ENCODE data around the gene TMEM164. TPM values are rescaled to one million over a fixed set of nuclear protein-coding genes. Genes with fewer than 3 reads are reported as not detected.

The TMEM164 gene
- polyA plus RNA-seq, 3 donors, result 11.5 to 29.3 (median 12.7) TPM

DNA sequence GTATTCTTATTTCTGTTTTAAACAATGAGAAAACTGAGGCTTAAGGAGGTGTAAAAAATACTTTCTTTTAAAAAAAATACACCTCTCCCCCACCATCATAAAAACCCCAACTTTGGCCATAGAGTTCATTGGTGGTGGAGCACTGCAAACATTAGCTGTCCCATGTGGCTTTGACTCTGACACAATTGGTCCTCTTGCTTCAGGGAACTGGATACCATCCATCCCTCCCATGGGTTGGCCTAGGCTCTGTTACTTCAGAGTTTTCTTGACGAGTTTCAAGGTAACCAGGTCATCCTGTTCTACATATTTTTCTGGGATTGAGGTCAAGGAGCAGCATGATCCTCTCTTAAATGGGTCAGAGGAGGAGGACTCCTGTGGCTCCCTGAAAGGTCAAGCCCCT lies 50.5 kb downstream of the TMEM164 start:
- 43 to 83% (median 74%) methylated on average over 1 of the region's 1 CpG for WGBS, 3 donors
- no peak overlapping the region for H3K27ac ChIP-seq (ENCODE audit: low read depth, low read length)

DNA sequence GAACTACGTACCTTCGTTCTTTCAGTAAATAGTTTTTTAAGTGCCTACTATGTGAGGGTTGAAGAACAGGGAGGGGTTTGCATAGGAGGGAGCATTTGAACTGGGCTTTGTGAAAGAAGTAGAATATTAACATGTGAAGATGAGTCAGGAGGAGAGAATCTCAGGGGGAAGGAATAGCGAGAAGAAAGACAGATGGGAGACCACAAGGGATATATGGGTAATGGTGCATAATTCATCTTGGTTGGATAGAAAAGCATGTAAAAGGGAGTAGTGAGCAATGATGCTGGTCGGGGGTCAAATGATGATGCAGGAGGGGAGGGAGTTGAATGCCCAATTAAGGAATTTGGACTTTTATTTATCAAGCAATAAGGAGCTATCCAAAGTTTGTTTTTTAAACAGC lies 52.7 kb downstream of the TMEM164 start:
- H3K27ac ChIP-seq (ENCODE audit: low read depth, low read length), result no peak overlapping the region
- WGBS, 3 donors, result 85 to 92% (median 91%) methylated on average over 4 of the region's 4 CpGs

DNA sequence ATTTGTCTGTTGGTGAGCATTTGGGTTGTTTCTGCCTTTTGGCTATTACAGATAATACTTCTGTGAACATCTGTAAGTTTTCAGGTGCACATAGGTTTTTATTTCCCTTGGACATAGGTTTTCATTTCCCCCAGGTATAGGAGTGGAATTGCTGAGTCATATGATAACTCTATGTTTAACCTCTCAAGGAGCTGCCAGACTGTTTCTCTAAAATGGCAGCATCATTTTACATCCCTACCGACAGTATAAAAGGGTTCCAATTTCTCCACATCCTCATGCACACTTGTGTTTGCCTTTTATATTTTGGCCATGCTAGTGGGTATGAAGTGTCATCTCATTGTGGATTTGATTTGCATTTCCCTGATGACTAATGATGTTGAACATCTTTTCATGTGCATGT lies 53.5 kb downstream of the TMEM164 start:
- H3K27ac ChIP-seq (ENCODE audit: low read depth, low read length), result no peak overlapping the region
- WGBS, 3 donors, result 86 to 100% (median 86%) methylated on average over 1 of the region's 1 CpG

DNA sequence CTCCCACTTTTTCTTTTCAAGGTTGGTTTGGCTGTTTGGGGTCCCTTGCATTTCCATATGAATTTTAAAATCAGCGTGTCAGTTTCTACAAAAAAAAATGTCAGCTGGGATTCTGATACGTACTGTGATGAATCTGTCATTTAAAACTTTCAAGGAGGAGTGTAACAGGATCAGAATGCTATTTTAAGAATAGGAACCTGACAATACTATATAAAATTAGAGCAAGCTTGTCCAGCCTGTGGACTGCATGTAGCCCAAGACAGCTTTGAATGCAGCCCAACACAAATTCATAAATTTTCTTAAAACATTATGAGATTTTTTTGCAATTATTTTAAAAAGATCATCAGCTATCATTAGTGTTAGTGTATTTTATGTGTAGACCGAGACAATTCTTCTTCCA lies 56.5 kb downstream of the TMEM164 start:
- H3K27ac ChIP-seq (ENCODE audit: low read depth, low read length), result no peak overlapping the region
- WGBS, 3 donors, result 71 to 96% (median 95%) methylated on average over 3 of the region's 3 CpGs

DNA sequence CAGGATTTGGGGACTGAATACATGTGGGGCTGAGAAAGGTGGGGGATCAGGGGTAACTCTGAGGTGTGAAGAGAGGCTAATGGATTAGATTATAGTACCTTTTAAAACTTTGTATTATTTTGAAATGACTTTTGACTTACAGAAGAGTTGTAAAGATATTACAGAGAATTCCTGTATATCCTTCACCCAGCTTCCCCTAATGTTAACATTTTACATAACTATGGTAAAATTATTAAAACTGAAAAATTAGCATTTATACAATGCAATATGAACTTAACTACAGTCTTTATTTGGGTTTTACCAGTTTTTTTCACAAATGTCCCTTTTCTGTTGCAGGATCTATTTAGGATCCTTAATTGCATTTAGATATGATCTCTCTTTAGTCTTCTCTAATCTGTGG lies 57.4 kb downstream of the TMEM164 start:
- no peak overlapping the region for H3K27ac ChIP-seq (ENCODE audit: low read depth, low read length)

DNA sequence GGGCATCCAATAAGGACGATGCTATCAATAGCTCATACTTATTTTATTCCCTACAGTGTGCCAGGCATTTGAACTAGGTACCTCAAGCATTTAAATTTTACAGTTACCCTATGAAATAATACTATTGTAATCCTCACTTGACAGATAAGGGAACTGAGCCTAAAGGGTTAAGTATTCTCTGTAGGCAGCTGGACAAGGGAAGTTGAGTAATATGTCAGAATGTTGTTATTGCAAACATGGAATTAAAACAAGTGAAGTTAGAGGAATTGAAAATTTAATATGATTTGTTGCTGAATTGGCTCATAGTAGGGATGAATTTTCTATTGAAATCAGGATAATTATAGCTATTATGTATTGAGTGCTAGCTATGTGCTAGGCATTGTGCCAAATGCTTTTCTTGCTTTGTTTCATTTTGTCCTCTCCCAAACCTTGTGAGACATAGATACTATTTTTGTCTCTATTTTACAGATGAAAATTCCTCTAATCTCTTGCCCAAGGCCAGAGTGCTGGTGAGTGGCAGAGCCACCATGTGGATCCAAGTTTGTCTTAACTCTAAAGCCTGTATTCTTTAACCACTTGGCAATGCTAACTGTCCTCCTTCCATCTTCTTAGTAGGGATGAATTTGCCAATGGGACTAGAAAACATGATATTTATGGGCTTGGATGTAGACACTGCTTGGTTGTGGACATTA lies 58.1 kb downstream of the TMEM164 start:
- H3K27ac ChIP-seq (ENCODE audit: low read depth, low read length), result no peak overlapping the region
- WGBS, 3 donors, result 67 to 100% (median 95%) methylated on average over 1 of the region's 1 CpG

DNA sequence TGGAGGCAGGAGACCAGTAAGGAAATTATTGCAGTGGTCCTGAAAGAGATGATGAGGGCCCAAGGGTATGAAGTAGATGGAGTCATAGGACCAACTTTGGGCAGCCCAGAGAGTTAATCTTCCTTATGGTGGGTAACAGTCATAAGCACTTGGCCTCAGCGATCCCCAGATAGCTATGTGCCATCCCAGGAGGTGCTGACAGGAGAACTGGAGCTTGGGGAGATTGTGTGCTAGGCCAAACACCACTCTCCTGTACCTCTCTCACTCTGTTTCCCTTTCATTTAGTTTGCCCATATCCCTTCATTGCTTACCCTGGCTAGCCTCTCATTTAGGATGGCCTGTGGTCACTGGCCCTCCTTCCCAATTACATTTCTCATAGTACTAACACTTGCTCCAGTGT lies 60.0 kb downstream of the TMEM164 start:
- H3K27ac ChIP-seq (ENCODE audit: low read depth, low read length), result no peak overlapping the region
- WGBS, 3 donors, result 88 to 93% methylated on average over 1 of the region's 1 CpG; no CpG with 5 or more reads in 1 of the 3 donors

DNA sequence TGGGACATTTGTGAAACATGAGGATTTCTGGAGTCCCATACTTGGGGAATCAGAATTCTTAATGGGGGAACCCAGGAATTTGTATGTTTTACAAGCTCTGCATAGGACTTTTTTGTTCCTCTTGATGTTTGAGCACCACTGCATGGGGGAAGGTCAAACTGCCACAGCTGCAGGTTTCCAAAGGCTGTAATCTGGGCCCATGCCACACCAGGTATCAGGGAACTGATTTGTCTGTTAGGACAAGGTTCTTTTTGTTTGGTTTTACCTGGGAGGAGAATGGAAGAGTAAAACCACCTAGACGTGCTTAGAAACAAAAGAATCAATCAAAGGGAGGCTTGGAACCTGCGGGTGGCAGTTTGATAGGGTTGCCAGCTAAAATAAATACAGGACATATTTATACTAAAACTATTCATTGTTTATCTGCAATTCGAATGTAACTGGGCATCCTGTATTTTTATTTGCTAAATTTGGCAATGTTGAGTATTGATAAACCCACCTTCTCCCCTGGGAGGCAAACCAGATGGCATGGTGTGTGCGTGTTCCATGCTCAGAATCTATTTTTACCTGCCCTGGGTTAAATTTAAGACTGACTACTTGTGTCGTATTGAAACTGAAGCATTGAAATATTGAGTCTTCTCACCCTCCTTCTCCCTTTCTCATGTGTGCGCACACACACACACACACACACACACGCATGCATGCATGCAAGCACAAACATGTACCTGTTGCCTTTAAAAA lies 63.7 kb downstream of the TMEM164 start:
- H3K27ac ChIP-seq (ENCODE audit: low read depth, low read length), result no peak overlapping the region
- 30 to 82% (median 67%) methylated on average over 7 of the region's 7 CpGs for WGBS, 3 donors

DNA sequence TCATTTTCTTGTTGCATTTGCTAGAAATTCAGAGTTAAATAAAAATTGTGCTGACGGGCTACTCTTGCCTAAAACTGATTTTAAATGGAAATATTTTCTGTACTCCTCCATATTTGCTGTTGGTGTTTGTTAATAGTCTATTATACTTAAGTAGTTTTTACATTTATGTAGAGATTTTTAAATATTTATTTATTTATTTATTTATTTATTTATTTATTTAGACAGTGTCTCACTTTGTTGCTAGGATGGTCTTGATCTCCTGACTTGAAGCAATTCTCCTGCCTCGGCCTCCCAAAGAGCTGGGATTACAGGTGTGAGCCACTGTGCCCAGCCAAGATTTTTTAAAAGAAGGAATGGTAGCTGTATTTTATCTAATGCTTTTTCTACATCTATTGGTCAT lies 68.1 kb downstream of the TMEM164 start:
- no peak overlapping the region for H3K27ac ChIP-seq (ENCODE audit: low read depth, low read length)
- WGBS, 3 donors, result 90 to 100% (median 100%) methylated on average over 2 of the region's 2 CpGs

DNA sequence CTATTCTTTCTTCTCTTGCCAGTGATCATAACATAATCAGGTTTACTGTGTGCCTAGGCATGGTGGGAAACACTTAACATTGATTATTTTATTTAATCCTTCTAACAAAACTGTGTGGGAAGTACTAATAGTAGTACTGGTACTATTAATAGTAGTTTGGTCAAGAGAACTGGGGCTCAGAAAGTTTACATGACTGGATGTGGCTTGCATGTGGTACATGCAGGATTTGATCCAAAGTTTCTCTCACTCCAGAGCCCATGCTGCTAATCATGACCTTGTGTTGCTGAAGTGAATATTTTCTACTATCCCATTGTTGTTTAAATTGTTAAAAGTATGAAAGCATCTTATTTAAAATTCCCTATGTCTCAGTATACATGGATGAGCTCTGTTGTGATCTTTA lies 78.4 kb downstream of the TMEM164 start:
- no peak overlapping the region for H3K27ac ChIP-seq (ENCODE audit: low read depth, low read length)

DNA sequence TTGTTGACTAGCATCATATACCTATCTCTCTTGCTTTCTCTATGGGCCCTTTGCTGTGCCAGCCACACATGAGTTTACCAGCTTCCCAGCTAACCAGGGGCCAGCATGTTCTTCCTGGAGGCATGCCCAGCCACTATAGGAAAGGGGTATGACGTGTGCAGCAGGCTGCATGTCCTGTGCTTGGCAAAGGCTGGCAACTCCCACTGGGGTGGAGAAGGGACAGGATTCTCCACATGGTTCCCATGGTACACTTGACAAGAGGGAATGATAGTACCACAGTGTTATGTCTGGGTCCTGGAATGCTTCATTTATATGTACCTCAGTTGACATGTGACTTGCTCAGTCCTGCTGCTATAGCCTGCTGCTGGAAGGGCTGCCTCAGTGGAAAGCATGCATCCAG lies 78.8 kb downstream of the TMEM164 start:
- WGBS, 3 donors, result 35 to 46% (median 42%) methylated on average over 1 of the region's 1 CpG
- H3K27ac ChIP-seq (ENCODE audit: low read depth, low read length), result no peak overlapping the region

DNA sequence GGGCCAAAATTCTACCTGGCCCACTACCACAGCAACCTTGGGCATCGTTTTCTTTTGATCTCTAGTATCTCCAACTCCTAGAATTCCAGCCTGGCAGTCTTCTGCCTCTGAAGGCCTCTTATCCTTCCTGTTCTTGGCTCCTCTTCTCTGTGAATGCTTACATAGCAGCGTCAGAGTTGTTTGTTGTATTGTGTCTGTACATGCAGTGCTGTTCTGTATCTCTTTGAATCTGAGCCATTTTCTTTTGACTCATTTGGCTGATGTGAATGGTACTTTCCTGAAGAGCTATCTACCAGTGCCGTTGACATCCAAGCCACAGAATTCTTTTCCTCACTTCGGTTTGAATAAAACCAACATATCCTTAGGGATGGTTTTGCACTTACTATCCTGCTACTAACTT lies 79.2 kb downstream of the TMEM164 start:
- WGBS, 3 donors, result 38 to 51% (median 46%) methylated on average over 4 of the region's 4 CpGs
- H3K27ac ChIP-seq (ENCODE audit: low read depth, low read length), result no peak overlapping the region

DNA sequence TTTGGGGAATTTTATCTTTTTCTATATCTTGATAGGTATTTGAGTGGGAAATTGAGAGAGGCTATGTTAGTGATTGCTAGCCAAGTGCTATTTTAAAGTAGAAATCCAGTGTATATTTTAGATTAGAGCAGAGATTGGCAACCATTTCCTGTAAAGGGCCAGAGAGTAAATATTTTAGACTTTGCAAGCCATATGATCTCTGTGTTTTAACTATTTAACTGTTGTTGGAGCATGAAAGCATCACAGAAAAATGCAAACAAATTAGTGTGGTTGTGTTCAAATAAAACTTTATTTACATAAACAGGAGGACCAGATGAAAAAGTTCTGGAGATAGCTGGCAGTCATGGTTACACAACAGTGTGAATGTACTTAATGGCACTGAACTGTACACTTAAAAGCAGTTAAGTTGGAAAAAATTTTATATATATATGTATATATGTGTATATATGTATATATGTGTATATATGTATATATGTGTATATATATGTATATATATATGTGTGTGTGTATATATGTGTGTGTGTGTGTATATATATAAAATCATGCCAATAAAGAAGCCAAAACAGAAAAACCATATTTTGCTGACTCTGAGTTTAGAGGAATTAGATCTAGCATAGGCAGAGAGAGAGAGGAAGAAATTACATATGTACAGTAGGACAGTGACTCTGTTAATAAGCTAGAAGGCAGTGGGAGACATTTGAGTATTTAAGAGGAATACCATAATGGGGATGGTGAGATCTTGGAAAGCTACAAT lies 83.4 kb downstream of the TMEM164 start:
- H3K27ac ChIP-seq (ENCODE audit: low read depth, low read length), result no peak overlapping the region

DNA sequence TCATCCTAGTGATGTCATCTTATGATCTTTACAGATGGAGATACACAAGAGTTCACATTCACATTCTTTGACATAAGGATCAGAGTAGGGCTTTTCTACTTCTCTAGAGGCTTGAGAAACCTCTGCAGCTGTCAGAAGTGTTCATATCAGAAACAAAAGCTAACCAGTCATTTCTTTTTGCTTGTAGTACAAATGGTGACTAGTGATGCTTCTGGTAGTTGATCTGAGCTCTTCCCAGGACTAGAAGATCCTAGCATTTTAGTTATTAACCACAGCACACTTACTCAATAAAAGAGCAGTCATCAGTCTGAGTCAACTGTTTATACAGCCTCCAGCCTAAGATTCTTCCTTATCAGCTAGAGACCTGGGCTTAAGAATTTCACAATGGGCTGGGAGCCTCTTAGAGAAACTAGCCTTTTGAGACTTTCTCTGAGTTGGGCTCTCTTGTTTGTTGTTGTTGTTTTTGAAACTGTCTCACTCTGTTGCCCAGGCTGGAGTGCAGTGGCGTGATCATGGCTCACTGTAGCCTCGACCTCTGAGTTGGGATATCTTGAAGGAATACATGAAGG lies 84.1 kb downstream of the TMEM164 start:
- H3K27ac ChIP-seq (ENCODE audit: low read depth, low read length), result no peak overlapping the region

DNA sequence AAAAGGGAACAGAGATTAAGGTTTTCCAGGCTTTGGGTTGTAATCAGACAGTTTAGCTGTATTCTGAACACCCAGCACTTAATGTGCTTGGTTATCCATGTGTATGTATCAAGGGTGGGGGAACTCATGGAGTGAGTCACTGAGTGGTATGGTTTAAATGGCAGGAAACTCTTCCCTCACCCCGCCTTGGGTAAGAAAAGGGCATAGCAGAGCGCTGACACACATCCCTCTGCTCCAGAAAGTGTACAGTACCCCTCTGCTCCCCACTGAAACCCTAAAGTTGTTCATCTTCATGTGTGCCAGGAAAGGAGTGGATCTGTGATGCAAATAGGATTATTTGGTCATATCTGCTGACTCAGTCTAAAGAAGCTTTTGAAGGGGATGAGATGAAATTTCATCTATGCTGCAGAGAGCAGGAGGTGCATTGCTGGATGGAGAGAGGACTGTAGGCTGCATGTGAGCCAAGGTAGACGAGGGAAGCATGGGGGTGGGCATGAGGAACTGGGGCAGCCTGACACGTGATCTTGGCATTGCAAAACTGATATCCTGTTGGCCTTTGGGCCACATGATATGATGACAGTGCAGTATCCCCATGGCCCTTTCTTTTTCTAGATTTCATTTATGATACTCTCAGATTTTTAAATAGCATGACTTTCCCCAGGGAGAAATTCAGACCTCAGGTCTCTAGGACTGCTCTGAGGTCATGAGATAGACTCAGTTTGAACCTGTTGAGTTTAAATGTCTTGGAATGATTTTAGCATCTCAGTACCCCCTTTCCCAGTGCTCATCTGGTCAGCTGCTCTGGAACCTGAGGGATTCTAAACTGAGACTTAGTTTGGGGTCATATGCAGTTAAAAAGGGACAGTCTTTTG lies 84.8 kb downstream of the TMEM164 start:
- H3K27ac ChIP-seq (ENCODE audit: low read depth, low read length), result no peak overlapping the region

More for the DNA sequence above, 84.1 kb downstream of the TMEM164 start:
- WGBS, 3 donors, result 71 to 86% (median 81%) methylated on average over 2 of the region's 2 CpGs

DNA sequence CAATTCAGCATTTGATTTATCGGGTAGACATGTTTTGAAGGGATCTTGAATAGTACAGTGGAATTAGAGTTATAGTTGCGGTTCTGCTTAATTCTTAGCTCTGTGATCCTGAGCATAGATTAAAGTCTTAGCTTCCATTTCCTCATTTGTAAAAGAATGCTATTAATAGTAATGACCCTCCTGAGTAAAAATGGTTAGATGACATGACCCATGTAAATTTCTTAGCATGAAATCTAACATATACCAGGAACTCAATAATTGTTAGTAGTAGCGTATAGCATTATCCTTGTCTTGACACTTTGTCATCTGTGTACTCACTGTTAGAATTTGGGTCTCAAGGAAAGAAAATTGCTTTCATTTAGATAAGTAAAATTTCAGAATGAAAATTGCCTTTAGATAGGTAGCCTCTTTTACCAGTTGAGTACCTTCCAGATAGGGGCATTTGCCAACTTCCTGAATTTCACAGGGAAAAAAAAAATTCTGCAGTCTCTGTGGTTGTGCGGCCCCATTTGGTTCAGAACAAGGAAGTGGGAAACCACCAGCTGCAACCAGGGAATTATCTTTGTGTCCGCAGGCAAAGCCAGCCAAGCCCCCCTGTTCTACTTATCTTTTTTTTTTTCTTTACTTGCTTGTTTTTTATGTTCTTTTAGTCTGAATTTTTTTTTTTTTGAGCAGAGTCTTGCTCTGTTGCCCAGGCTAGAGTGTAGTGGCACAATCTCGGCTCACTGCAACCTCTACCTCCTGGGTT lies 86.9 kb downstream of the TMEM164 start:
- H3K27ac ChIP-seq (ENCODE audit: low read depth, low read length), result no peak overlapping the region
- WGBS, 3 donors, result 49 to 73% (median 52%) methylated on average over 6 of the region's 6 CpGs

More for the DNA sequence above, 84.8 kb downstream of the TMEM164 start:
- 52 to 71% (median 52%) methylated on average over 4 of the region's 4 CpGs for WGBS, 3 donors

DNA sequence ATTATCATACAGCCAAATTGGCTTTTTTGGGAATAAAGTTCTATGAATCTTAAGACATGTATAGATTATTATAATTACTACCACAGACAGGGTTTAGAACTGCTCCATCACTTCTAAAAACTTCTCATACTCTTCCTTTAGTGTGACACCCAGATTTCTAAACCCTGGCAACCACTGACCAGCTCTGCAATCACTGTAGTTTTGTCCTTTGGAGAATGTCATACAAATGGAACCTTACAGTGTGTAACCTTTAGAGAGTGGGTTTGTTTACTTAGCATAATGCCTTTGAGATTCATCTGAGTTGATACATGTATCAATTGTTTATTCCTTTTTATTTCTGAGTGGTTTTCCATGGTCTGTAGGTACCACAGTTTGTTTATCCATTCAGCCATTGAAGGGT lies 95.0 kb downstream of the TMEM164 start:
- no peak overlapping the region for H3K27ac ChIP-seq (ENCODE audit: low read depth, low read length)

DNA sequence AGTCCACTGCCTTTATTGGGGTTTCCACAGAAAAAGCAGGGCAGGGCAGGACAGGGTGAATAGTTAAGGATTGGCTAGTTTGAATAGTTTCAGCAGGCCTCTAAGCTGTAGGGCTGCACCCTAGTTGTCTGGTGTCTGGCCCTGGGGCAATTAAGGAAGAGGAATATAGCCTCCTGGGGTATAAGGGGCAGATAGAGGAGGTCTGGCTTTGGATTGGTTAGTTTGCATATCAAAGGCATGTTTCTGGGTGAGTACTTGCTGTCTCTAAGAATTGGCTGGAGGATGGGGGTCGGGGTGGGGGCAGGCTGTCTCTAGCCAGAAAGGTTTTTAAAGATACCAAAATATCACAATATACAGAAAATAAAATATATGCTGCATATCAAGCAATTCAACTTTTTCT lies 100.4 kb downstream of the TMEM164 start:
- 38 to 100% (median 91%) methylated on average over 1 of the region's 1 CpG for WGBS, 3 donors
- H3K27ac ChIP-seq (ENCODE audit: low read depth, low read length), result no peak overlapping the region

All from adipose tissue (tissue), 3 donors.